HUES64 (cell line): ENCODE results near the gene CISH.
A peak's percentile ranks its signal among the peaks of the same experiment; 100 is the strongest.

Experiments
- H3K27ac ChIP-seq: 2 replicates; pipeline ENCODE4 v1.7.0; 2013; ENCODE audit warnings: low read depth, low read length, inconsistent platforms
- H3K27me3 ChIP-seq: 2 replicates; pipeline ENCODE4 v1.6.1; 2013; ENCODE audit warnings: mild to moderate bottlenecking, low read length; ENCODE audit not compliant: insufficient read depth
- H3K36me3 ChIP-seq: 2 replicates; pipeline ENCODE4 v1.6.1; 2013; ENCODE audit warnings: mild to moderate bottlenecking, low read length; ENCODE audit not compliant: insufficient read depth
- H3K4me1 ChIP-seq: 2 replicates; pipeline ENCODE4 v1.6.1; 2013; ENCODE audit warnings: mild to moderate bottlenecking, low read length, moderate library complexity; ENCODE audit not compliant: insufficient read depth
- H3K4me3 ChIP-seq: 2 replicates; pipeline ENCODE4 v1.5.1; 2013; ENCODE audit warnings: mild to moderate bottlenecking, low read length, moderate library complexity
- H3K9ac ChIP-seq: 2 replicates; pipeline ENCODE4 v1.6.1; 2013; ENCODE audit warnings: mild to moderate bottlenecking, low read depth, low read length
- H3K9me3 ChIP-seq: 2 replicates; pipeline ENCODE4 v1.6.1; 2013; ENCODE audit warnings: low read depth, low read length; ENCODE audit not compliant: insufficient read depth
- WGBS: fragments of 150-250, 120-280 bp; methylation state at CpG from one replicate; pipeline ENCODE4 v1.1.7; 2013; ENCODE audit warnings: missing lambda C conversion rate; 5-methylcytosine and 5-hydroxymethylcytosine counted together

The CISH gene

GRCh38 chr3:50622881-50623280 lies 11.3 kb upstream of the CISH start:
- H3K36me3 ChIP-seq = 0 out of 2 replicates have a peak, but pooled peaks cover 3% of the 10 kb centered on the region
- no peak overlapping the region for H3K27ac ChIP-seq
- no peaks in the 10 kb centered on the region for H3K9me3 ChIP-seq
- no peak overlapping the region for H3K9ac ChIP-seq
- H3K4me1 ChIP-seq = peaks cover 21% of the 10 kb centered on the region
- H3K4me3 ChIP-seq = no peak overlapping the region
- 64% methylated on average over 3 of the region's 3 CpGs for WGBS
- H3K27me3 ChIP-seq = no peaks in the 10 kb centered on the region

GRCh38 chr3:50620820-50621219 lies 9.2 kb upstream of the CISH start:
- Histone ChIP-seq H3K4me3 (no peak overlapping the region), H3K9ac (no peak overlapping the region), H3K27me3 (no peaks in the 10 kb centered on the region), H3K36me3 (0 out of 2 replicates have a peak, but pooled peaks cover 3% of the 10 kb centered on the region), H3K4me1 (peaks cover 25% of the 10 kb centered on the region), H3K9me3 (no peaks in the 10 kb centered on the region), H3K27ac (no peak overlapping the region)
- WGBS = 88% methylated on average over 4 of the region's 4 CpGs

GRCh38 chr3:50620420-50620819 lies 8.8 kb upstream of the CISH start:
- Histone ChIP-seq H3K9ac (no peak overlapping the region), H3K27me3 (0 out of 2 replicates have a peak, but pooled peaks cover 4% of the 10 kb centered on the region), H3K9me3 (no peaks in the 10 kb centered on the region), H3K36me3 (0 out of 2 replicates have a peak, but pooled peaks cover 3% of the 10 kb centered on the region), H3K4me3 (no peak overlapping the region), H3K4me1 (peaks cover 21% of the 10 kb centered on the region), H3K27ac (no peak overlapping the region)
- 96% methylated on average over 1 of the region's 1 CpG for WGBS

- 87% methylated on average over 6 of the region's 6 CpGs for WGBS
- peaks cover 10% of the 10 kb centered on the region; the same call in 1 of the 2 replicates for H3K4me1 ChIP-seq
- H3K9me3 ChIP-seq = no peaks in the 10 kb centered on the region
- H3K27ac ChIP-seq = no peak overlapping the region
- 0 out of 2 replicates have a peak, but pooled peaks cover 3% of the 10 kb centered on the region for H3K36me3 ChIP-seq
- peaks cover 18% of the 10 kb centered on the region for H3K27me3 ChIP-seq
- peak overlapping the region; percentile 73 for H3K4me3 ChIP-seq
- H3K9ac ChIP-seq = peak overlapping the region; percentile 88
Observed at GRCh38 chr3:50617911-50618481, 6.4 kb upstream of the CISH start.

- Histone ChIP-seq H3K9ac (peak within 1 kb of the TSS; percentile 88), H3K36me3 (0 out of 2 replicates have a peak, but pooled peaks cover 3% of the 10 kb centered on the region), H3K4me1 (peaks cover 17% of the 10 kb centered on the region; the same call in 1 of the 2 replicates), H3K27ac (peak within 1 kb of the TSS; percentile 74; the same call in 1 of the 2 replicates), H3K27me3 (peaks cover 26% of the 10 kb centered on the region), H3K9me3 (no peaks in the 10 kb centered on the region), H3K4me3 (peak within 1 kb of the TSS; percentile 73)
- WGBS = 2% methylated on average over 57 of the region's 58 CpGs
Observed at GRCh38 chr3:50617096-50617791, 5.7 kb upstream of the CISH start, which contains the start of gene MAPKAPK3. TSS of gene MAPKAPK3 (plus strand) at chr3:50617151. CDS start at chr3:50617566, 415 bp downstream.

GRCh38 chr3:50616770-50617095 lies 5.2 kb upstream of the CISH start:
- Histone ChIP-seq H3K9ac (no peak overlapping the region), H3K4me3 (peak overlapping the region; percentile 62), H3K4me1 (peaks cover 17% of the 10 kb centered on the region; the same call in 1 of the 2 replicates), H3K36me3 (no peaks in the 10 kb centered on the region), H3K27ac (no peak overlapping the region), H3K9me3 (no peaks in the 10 kb centered on the region), H3K27me3 (peaks cover 28% of the 10 kb centered on the region)
- WGBS = under 1% methylated on average over 18 of the region's 22 CpGs

GRCh38 chr3:50616003-50616769 lies 4.6 kb upstream of the CISH start:
- Histone ChIP-seq H3K36me3 (no peaks in the 10 kb centered on the region), H3K4me1 (peaks cover 17% of the 10 kb centered on the region; the same call in 1 of the 2 replicates), H3K27me3 (peaks cover 29% of the 10 kb centered on the region), H3K27ac (no peak overlapping the region), H3K9ac (no peak overlapping the region), H3K9me3 (no peaks in the 10 kb centered on the region), H3K4me3 (peak overlapping the region; percentile 62)
- WGBS = 6% methylated on average over 23 of the region's 24 CpGs

- Histone ChIP-seq H3K36me3 (no peaks in the 10 kb centered on the region), H3K4me3 (no peak overlapping the region), H3K9me3 (no peaks in the 10 kb centered on the region), H3K27me3 (peaks cover 39% of the 10 kb centered on the region), H3K9ac (no peak overlapping the region), H3K27ac (no peak overlapping the region), H3K4me1 (peaks cover 17% of the 10 kb centered on the region; the same call in 1 of the 2 replicates)
- WGBS = 56% methylated on average over 1 of the region's 1 CpG
Observed at GRCh38 chr3:50615190-50615589, 3.6 kb upstream of the CISH start.

- H3K27ac ChIP-seq = no peak overlapping the region
- H3K4me3 ChIP-seq = no peak overlapping the region
- H3K27me3 ChIP-seq = peaks cover 50% of the 10 kb centered on the region
- 66% methylated on average over 6 of the region's 6 CpGs for WGBS
- no peak overlapping the region for H3K9ac ChIP-seq
- peaks cover 17% of the 10 kb centered on the region; the same call in 1 of the 2 replicates for H3K4me1 ChIP-seq
- H3K9me3 ChIP-seq = no peaks in the 10 kb centered on the region
- H3K36me3 ChIP-seq = no peaks in the 10 kb centered on the region
Observed at GRCh38 chr3:50612970-50613846, 1.6 kb upstream of the CISH start.

- Histone ChIP-seq H3K4me1 (peaks cover 12% of the 10 kb centered on the region; the same call in 1 of the 2 replicates), H3K4me3 (peak overlapping the region; percentile 61)
Observed at GRCh38 chr3:50612234-50612882, 784 bp upstream of the CISH start.

More at GRCh38 chr3:50612234-50612882, 784 bp upstream of the CISH start:
- Histone ChIP-seq H3K27ac (no peak overlapping the region), H3K36me3 (no peaks in the 10 kb centered on the region; the same call in 1 of the 2 replicates), H3K9ac (peak overlapping the region; percentile 73; the same call in 1 of the 2 replicates), H3K27me3 (peaks cover 50% of the 10 kb centered on the region), H3K9me3 (no peaks in the 10 kb centered on the region)
- WGBS = 11% methylated on average over 29 of the region's 29 CpGs
